HCT116 (cell line): ENCODE measurements around the gene EIF3B. TPM values are rescaled to one million over a fixed set of nuclear protein-coding genes. Genes with fewer than 3 reads are reported as not detected.

ENCODE experiments used
- ATAC-seq: fragments of 200-7000 bp; cut with Tn5 transposase; 2 replicates; pipeline ENCODE4 v1.9.1; 2020; ENCODE audit warnings: mild to moderate bottlenecking, moderate library complexity
- BruUV-seq: library from RNA; stranded (reverse); fragments of 400-500 nt; replicated peaks from 2 replicates; lab custom pipeline; 2021; lab: Mats Ljungman, UMichigan
- CTCF ChIA-PET: fragments of 300-600 bp; sonication (Branson Sonifier 250); formaldehyde crosslinking; loops from one replicate; lab custom pipeline; 2021; ENCODE audit warnings: antibody characterized with exemption; lab: Charles Lee
- POLR2A ChIA-PET: fragments of 300-600, 350-600 bp; sonication (Branson Sonifier 250); formaldehyde crosslinking; loops from one replicate; lab custom pipeline; 2021; ENCODE audit warnings: antibody characterized with exemption; lab: Charles Lee
- RAD21 ChIA-PET, 2 experiments: fragments of 300-600 bp; sonication (Branson Sonifier 250); formaldehyde crosslinking; loops; one replicate each; lab custom pipeline; 2023; ENCODE audit warnings: low total read pairs in 2 of 2; ENCODE audit not compliant: uncharacterized antibody in 2 of 2, unreplicated experiment in 2 of 2, low non-redundant PET in 1 of 2; lab: Charles Lee
- DNase-seq: peaks from one replicate; pipeline ENCODE4 v3.0.0-alpha.2; 2010; ENCODE audit warnings: low read depth, low spot score
- H2AFZ ChIP-seq: fragments of 200-600 bp; shearing (Covaris generic), sonication (generic); 2 replicates; pipeline ENCODE4 v1.6.1; 2017; ENCODE audit warnings: low read depth, mixed run types, mixed read lengths, antibody characterized with exemption, low read length; ENCODE audit not compliant: poor library complexity, severe bottlenecking
- H3K27ac ChIP-seq: 2 replicates; pipeline ENCODE4 v1.5.1; 2012; ENCODE audit warnings: low read depth, low read length
- H3K27me3 ChIP-seq: fragments of 200-600 bp; sonication (generic); 2 replicates; pipeline ENCODE4 v1.6.1; 2016; ENCODE audit warnings: mixed run types, low read length, mixed read lengths; ENCODE audit not compliant: insufficient read depth
- H3K36me3 ChIP-seq, 2 experiments: fragments of 200-500 bp in 1 of 2; fragments of 200-600 bp in 1 of 2; sonication (Bioruptor generic) in 1 of 2; sonication (generic) in 1 of 2; 2 replicates each; pipeline versions ENCODE4 v1.5.1 to v1.6.1; 2014 to 2016; ENCODE audit warnings: low read length in 2 of 2, inconsistent platforms in 1 of 2, mixed read lengths in 1 of 2, mixed run types in 1 of 2; ENCODE audit not compliant: insufficient read depth in 2 of 2, control insufficient read depth in 1 of 2
- H3K4me1 ChIP-seq, 2 experiments: fragments of 200-600 bp in 1 of 2; sonication (generic) in 1 of 2; 2 replicates each; pipeline versions ENCODE4 v1.5.1 to v1.6.1; 2012 to 2017; ENCODE audit warnings: low read length in 2 of 2, inconsistent platforms in 1 of 2, mild to moderate bottlenecking in 1 of 2, mixed read lengths in 1 of 2, mixed run types in 1 of 2, moderate library complexity in 1 of 2; ENCODE audit not compliant: insufficient read depth in 2 of 2, control insufficient read depth in 1 of 2
- H3K4me2 ChIP-seq: fragments of 200-600 bp; sonication (generic); 2 replicates; pipeline ENCODE4 v1.6.1; 2017; ENCODE audit warnings: mixed run types, low read length, mixed read lengths
- H3K4me3 ChIP-seq, 2 experiments: fragments of 200-600 bp in 1 of 2; sonication (generic) in 1 of 2; replicated peaks in 1 of 2; 2 replicates each; pipeline ENCODE4 v1.5.1; 2011 to 2016; ENCODE audit warnings: low read length in 2 of 2, control low read depth in 1 of 2, low read depth in 1 of 2, mild to moderate bottlenecking in 1 of 2, mixed read lengths in 1 of 2, mixed run types in 1 of 2
- H3K79me2 ChIP-seq: fragments of 200-600 bp; sonication (generic); 2 replicates; pipeline ENCODE4 v1.6.1; 2017; ENCODE audit warnings: mild to moderate bottlenecking, mixed run types, low read length, moderate library complexity, mixed read lengths; ENCODE audit not compliant: insufficient read depth
- H3K9ac ChIP-seq: fragments of 200-600 bp; sonication (generic); 2 replicates; pipeline ENCODE4 v1.6.1; 2016; ENCODE audit warnings: low read length, mixed read lengths
- H3K9me2 ChIP-seq: fragments of 200-600 bp; sonication (generic), shearing (Covaris generic); 2 replicates; pipeline ENCODE4 v1.6.1; 2017; ENCODE audit warnings: mixed run types, mild to moderate bottlenecking, moderate library complexity; ENCODE audit not compliant: insufficient read depth
- H3K9me3 ChIP-seq, 2 experiments: fragments of 200-500 bp in 1 of 2; fragments of 200-600 bp in 1 of 2; sonication (Bioruptor generic) in 1 of 2; sonication (generic) in 1 of 2; 2 replicates each; pipeline ENCODE4 v1.6.1; 2014 to 2017; ENCODE audit warnings: low read length in 2 of 2, mixed read lengths in 2 of 2, inconsistent platforms in 1 of 2, low read depth in 1 of 2, mild to moderate bottlenecking in 1 of 2, mixed run types in 1 of 2, moderate library complexity in 1 of 2; ENCODE audit not compliant: control insufficient read depth in 1 of 2, insufficient read depth in 1 of 2
- H4K20me1 ChIP-seq: fragments of 200-600 bp; sonication (generic), shearing (Covaris generic); 2 replicates; pipeline ENCODE4 v1.6.1; 2017; ENCODE audit warnings: mixed run types, mild to moderate bottlenecking, moderate library complexity; ENCODE audit not compliant: insufficient read depth
- EGR1 ChIP-seq: IDR thresholded peaks from 2 replicates; pipeline ENCODE4 v1.6.1; 2012; ENCODE audit warnings: low read depth
- ELF1 ChIP-seq: IDR thresholded peaks from 2 replicates; pipeline ENCODE4 v1.6.1; 2012; ENCODE audit warnings: low read depth, borderline replicate concordance
- POLR2A ChIP-seq: IDR thresholded peaks from 2 replicates; pipeline ENCODE4 v1.7.0; 2011; ENCODE audit warnings: borderline replicate concordance; ENCODE audit not compliant: insufficient read depth, insufficient read length; ENCODE audit errors: extremely low read depth
- POLR2AphosphoS5 ChIP-seq: IDR thresholded peaks from 2 replicates; pipeline ENCODE4 v1.6.1; 2011; ENCODE audit warnings: mild to moderate bottlenecking, low read depth, low read length, moderate library complexity
- SIN3A ChIP-seq: IDR thresholded peaks from 2 replicates; pipeline ENCODE4 v1.6.1; 2012; ENCODE audit warnings: low read depth
- SP1 ChIP-seq: IDR thresholded peaks from 2 replicates; pipeline ENCODE4 v1.6.1; 2012; ENCODE audit warnings: low read depth
- SRF ChIP-seq: IDR thresholded peaks from 2 replicates; pipeline ENCODE4 v1.6.1; 2012; ENCODE audit warnings: low read depth
- TCF7L2 ChIP-seq: IDR thresholded peaks from 2 replicates; pipeline ENCODE4 v1.7.0; 2011; ENCODE audit warnings: borderline replicate concordance, inconsistent platforms; ENCODE audit not compliant: insufficient read depth, insufficient read length; ENCODE audit errors: extremely low read depth
- ZFX ChIP-seq: fragments of 450-650 bp; IDR thresholded peaks from 2 replicates; pipeline ENCODE4 v1.6.1; 2017
- intact Hi-C: fragments of 100-400 bp; cut with micrococcal nuclease; formaldehyde crosslinking; loops from 2 replicates; pipeline ENCODE4 v1.10.0; 2022
- total RNA-seq: library from RNA; stranded (reverse); gene quantifications from one replicate; pipeline ENCODE4 v1.2.1, GENCODE V29; 2021; ENCODE audit not compliant: unreplicated experiment
- TF ChIP-seq, protein P1 (sequence below): IDR thresholded peaks from 2 replicates; pipeline ENCODE4 v1.6.1; 2012
- TF ChIP-seq, protein P2 (sequence below): IDR thresholded peaks from 2 replicates; pipeline ENCODE4 v1.6.1; 2012
- TF ChIP-seq, protein P3 (sequence below), 3 experiments: fragments of 200-600 bp in 1 of 3; sonication (generic) in 1 of 3; IDR thresholded peaks in 2 of 3; conservative IDR thresholded peaks in 1 of 3; 2 replicates each; pipeline ENCODE4 v1.5.1; 2012 to 2017; ENCODE audit warnings: low read depth in 2 of 3, low read length in 2 of 3, antibody characterized with exemption in 1 of 3, borderline replicate concordance in 1 of 3, control low read depth in 1 of 3, mild to moderate bottlenecking in 1 of 3, mixed read lengths in 1 of 3, mixed run types in 1 of 3, moderate library complexity in 1 of 3; ENCODE audit not compliant: insufficient read depth in 1 of 3

Gene EIF3B
- total RNA-seq, 1 experiment from 2014 or later: 324 TPM

DNA sequence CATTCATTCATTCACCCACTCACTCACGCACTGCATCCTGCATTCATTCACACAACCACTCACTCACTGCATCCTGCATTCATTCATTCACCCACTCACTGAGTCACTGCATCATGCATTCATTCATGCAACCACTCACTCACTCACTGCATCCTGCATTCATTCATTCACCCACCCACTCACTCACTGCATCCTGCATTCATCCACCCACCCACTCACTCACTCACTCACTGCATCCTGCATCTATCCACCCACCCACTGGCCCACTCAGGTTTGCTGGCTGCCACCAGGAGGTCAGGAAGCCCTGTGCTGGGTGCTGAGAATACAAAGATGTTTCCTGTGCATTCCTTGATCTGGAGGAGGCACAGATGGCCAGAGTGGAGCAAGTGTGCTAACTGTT is 38.0 kb upstream of the EIF3B start:
- H2AFZ ChIP-seq: no peak overlapping the region
- no peak for TF ChIP-seq TCF7L2
- no peaks in the 10 kb centered on the region for H3K27me3 ChIP-seq
- no TSS peak for BruUV-seq
- POLR2A ChIA-PET: no interaction called here
- ATAC-seq (no peak), DNase-seq (no peak)
- H3K9me3 ChIP-seq: no peaks in the 10 kb centered on the region
- no peak overlapping the region for H3K4me3 ChIP-seq
- no peak overlapping the region for H3K27ac ChIP-seq
- RAD21 ChIA-PET: no interaction called here
- no peak overlapping the region for H3K4me2 ChIP-seq
- peaks cover 2 to 22% of the 10 kb centered on the region in 2 experiments; a peak in 2 of 4 replicates for H3K4me1 ChIP-seq
- H3K79me2 ChIP-seq: peaks cover 21% of the 10 kb centered on the region
- intact Hi-C loops: no loop called here
- no peaks in the 10 kb centered on the region for H4K20me1 ChIP-seq
- no peaks in the 10 kb centered on the region for H3K36me3 ChIP-seq
- H3K9me2 ChIP-seq: no peaks in the 10 kb centered on the region
- H3K9ac ChIP-seq: no peak overlapping the region
- CTCF ChIA-PET: no interaction called here

DNA sequence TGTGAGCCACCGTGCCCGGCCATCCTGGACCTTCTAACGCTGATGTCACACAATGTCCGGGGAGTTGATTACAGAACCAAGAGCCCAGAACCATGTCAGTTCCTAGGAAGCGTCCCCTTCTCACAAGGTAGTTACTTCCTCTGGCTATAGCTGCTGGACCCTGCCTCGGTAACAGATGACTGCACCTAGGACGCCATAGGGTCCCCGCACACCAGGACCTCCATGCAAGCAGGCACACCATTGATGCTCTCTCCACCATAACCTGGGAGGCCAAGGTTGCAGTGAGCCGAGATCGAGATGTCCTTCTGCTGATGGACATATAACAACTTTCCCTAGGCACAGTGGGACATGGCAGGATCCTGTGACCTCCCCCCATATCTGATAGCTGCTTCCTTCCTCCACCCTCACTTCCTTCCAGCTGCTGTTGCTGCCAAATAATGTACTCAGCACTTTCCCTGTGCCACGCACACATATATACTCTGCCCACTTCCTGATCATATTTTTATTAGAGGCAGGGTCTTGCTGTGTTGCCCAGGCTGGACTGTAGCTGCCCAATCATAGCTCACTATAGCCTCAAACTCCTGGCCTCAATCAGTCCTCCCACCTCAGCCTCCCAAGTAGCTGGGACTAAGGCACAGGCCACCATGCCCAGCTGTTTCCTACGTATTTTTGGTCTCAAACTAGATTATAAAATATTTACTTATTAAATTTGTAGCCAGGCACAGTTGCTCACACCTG is 36.9 kb upstream of the EIF3B start:
- Histone ChIP-seq H3K79me2 (peaks cover 11% of the 10 kb centered on the region), H4K20me1 (no peaks in the 10 kb centered on the region), H3K4me3 (no peak overlapping the region), H3K27ac (no peak overlapping the region), H3K27me3 (no peaks in the 10 kb centered on the region), H2AFZ (no peak overlapping the region), H3K36me3 (no peaks in the 10 kb centered on the region), H3K4me1 (peaks cover 2 to 13% of the 10 kb centered on the region in 2 experiments; a peak in 2 of 4 replicates), H3K9me2 (no peaks in the 10 kb centered on the region)
- ATAC-seq: no peak
- BruUV-seq: no TSS peak
- POLR2A ChIA-PET: no interaction called here
- intact Hi-C loops: no loop called here
- no peak for TF ChIP-seq POLR2A
- TF ChIP-seq SRF: no peak
- TF ChIP-seq ZFX: no peak
- TF ChIP-seq POLR2AphosphoS5: no peak
- no peak for TF ChIP-seq SIN3A
- TF ChIP-seq EGR1: no peak
- no peak for TF ChIP-seq TCF7L2
- no peak for TF ChIP-seq ELF1
- TF ChIP-seq, protein P1, sequence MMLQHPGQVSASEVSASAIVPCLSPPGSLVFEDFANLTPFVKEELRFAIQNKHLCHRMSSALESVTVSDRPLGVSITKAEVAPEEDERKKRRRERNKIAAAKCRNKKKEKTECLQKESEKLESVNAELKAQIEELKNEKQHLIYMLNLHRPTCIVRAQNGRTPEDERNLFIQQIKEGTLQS: no peak
- TF ChIP-seq, protein P2, sequence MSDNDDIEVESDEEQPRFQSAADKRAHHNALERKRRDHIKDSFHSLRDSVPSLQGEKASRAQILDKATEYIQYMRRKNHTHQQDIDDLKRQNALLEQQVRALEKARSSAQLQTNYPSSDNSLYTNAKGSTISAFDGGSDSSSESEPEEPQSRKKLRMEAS: no peak
- TF ChIP-seq, protein P3, sequence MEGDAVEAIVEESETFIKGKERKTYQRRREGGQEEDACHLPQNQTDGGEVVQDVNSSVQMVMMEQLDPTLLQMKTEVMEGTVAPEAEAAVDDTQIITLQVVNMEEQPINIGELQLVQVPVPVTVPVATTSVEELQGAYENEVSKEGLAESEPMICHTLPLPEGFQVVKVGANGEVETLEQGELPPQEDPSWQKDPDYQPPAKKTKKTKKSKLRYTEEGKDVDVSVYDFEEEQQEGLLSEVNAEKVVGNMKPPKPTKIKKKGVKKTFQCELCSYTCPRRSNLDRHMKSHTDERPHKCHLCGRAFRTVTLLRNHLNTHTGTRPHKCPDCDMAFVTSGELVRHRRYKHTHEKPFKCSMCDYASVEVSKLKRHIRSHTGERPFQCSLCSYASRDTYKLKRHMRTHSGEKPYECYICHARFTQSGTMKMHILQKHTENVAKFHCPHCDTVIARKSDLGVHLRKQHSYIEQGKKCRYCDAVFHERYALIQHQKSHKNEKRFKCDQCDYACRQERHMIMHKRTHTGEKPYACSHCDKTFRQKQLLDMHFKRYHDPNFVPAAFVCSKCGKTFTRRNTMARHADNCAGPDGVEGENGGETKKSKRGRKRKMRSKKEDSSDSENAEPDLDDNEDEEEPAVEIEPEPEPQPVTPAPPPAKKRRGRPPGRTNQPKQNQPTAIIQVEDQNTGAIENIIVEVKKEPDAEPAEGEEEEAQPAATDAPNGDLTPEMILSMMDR (IDR thresholded peaks at IDR 0.05 in 2 of 3, conservative IDR thresholded peaks at IDR 0.05 in 1 of 3; ENCODE audit: borderline replicate concordance in 1 of 3, insufficient read depth in 1 of 3, low read depth in 2 of 3, low read length in 2 of 3): no peak
- no peak for TF ChIP-seq SP1
- TF ChIP-seq, all 23 proteins: peak for 0
- H3K9ac ChIP-seq: no peak overlapping the region
- H3K9me3 ChIP-seq: no peaks in the 10 kb centered on the region
- no peak overlapping the region for H3K4me2 ChIP-seq
- DNase-seq: no peak
- RAD21 ChIA-PET: no interaction called here
- CTCF ChIA-PET: interaction anchor here (1.2 kb wide), 1 partner anchor 13 kb away, joined by 4 read pairs; no protein-coding TSS in a partner anchor
